IMR-90 (cell line): ENCODE data around the gene ZNF593OS. TPM values are rescaled to one million over a fixed set of nuclear protein-coding genes. Genes with fewer than 3 reads are reported as not detected.

Experiments used
- ATAC-seq: fragments of 200-7000 bp; cut with Tn5 transposase; 2 replicates; pipeline ENCODE4 v1.9.1; 2020; ENCODE audit warnings: low read depth, mild to moderate bottlenecking, moderate library complexity
- BruUV-seq: library from RNA; stranded (reverse); fragments of 400-500 nt; replicated peaks from 2 replicates; lab custom pipeline; 2021; lab: Mats Ljungman, UMichigan
- CTCF ChIA-PET: fragments of 300-600 bp; formaldehyde crosslinking; extraction: SDS; loops from one replicate; lab custom pipeline; 2021; ENCODE audit warnings: antibody characterized with exemption; lab: Yijun Ruan, JAX
- POLR2A ChIA-PET: fragments of 300-600 bp; sonication (Branson Sonifier 250); formaldehyde crosslinking; loops from one replicate; lab custom pipeline; 2022; ENCODE audit warnings: antibody characterized with exemption; ENCODE audit not compliant: unreplicated experiment; lab: Charles Lee
- DNase-seq: peaks from one replicate; pipeline ENCODE4 v3.0.0; 2013
- H2AFZ ChIP-seq: replicated peaks from 2 replicates; pipeline ENCODE3; 2013; ENCODE audit warnings: low read length, mild to moderate bottlenecking; ENCODE audit not compliant: poor library complexity
- H2AK5ac ChIP-seq: 2 replicates; pipeline ENCODE4 v1.6.1; 2013; ENCODE audit warnings: low read depth, low read length, inconsistent platforms
- H2AK9ac ChIP-seq: replicated peaks from 2 replicates; pipeline ENCODE3; 2013; ENCODE audit warnings: mild to moderate bottlenecking, low read depth, low read length, moderate library complexity; ENCODE audit not compliant: poor library complexity
- H2BK120ac ChIP-seq: 2 replicates; pipeline ENCODE4 v1.6.1; 2013; ENCODE audit warnings: low read depth, low read length, inconsistent platforms
- H2BK15ac ChIP-seq: 3 replicates; pipeline ENCODE4 v1.6.1; 2013; ENCODE audit warnings: low read depth, low read length, inconsistent platforms
- H2BK20ac ChIP-seq: 2 replicates; pipeline ENCODE4 v1.6.1; 2013; ENCODE audit warnings: low read depth, mild to moderate bottlenecking, inconsistent platforms, low read length, moderate library complexity
- H2BK5ac ChIP-seq: 2 replicates; pipeline ENCODE4 v1.6.1; 2013; ENCODE audit warnings: mild to moderate bottlenecking, low read depth, low read length, inconsistent platforms; ENCODE audit not compliant: poor library complexity, severe bottlenecking
- H3K14ac ChIP-seq: replicated peaks from 2 replicates; pipeline ENCODE4 v1.6.1; 2013; ENCODE audit warnings: low read depth, low read length, inconsistent platforms
- H3K18ac ChIP-seq: 2 replicates; pipeline ENCODE4 v1.6.1; 2013; ENCODE audit warnings: low read depth, low read length, control low read depth
- H3K23ac ChIP-seq: 2 replicates; pipeline ENCODE4 v1.6.1; 2013; ENCODE audit warnings: low read depth, low read length, inconsistent platforms
- H3K27ac ChIP-seq: 2 replicates; pipeline ENCODE4 v1.5.1; 2013; ENCODE audit warnings: mild to moderate bottlenecking, control low read depth, low read length; ENCODE audit not compliant: insufficient read depth
- H3K27me3 ChIP-seq: 2 replicates; pipeline ENCODE4 v1.6.1; 2013; ENCODE audit warnings: low read length; ENCODE audit not compliant: control insufficient read depth, insufficient read depth
- H3K36me3 ChIP-seq: 2 replicates; pipeline ENCODE4 v1.6.1; 2013; ENCODE audit warnings: low read length, mixed read lengths; ENCODE audit not compliant: control insufficient read depth, insufficient read depth
- H3K4ac ChIP-seq: 2 replicates; pipeline ENCODE4 v1.6.1; 2013; ENCODE audit warnings: low read depth, low read length, inconsistent platforms
- H3K4me1 ChIP-seq: 2 replicates; pipeline ENCODE4 v1.6.1; 2013; ENCODE audit warnings: low read length, mixed read lengths; ENCODE audit not compliant: control insufficient read depth, insufficient read depth
- H3K4me2 ChIP-seq: 2 replicates; pipeline ENCODE4 v1.6.1; 2013; ENCODE audit warnings: low read depth, mild to moderate bottlenecking, control low read depth, low read length, moderate library complexity
- H3K4me3 ChIP-seq: 2 replicates; pipeline ENCODE4 v1.5.1; 2013; ENCODE audit warnings: low read depth, mild to moderate bottlenecking, control low read depth, low read length, moderate library complexity; ENCODE audit not compliant: insufficient read depth
- H3K56ac ChIP-seq: 2 replicates; pipeline ENCODE4 v1.6.1; 2013; ENCODE audit warnings: low read length, inconsistent platforms; ENCODE audit not compliant: insufficient read depth; ENCODE audit errors: extremely low read depth
- H3K79me1 ChIP-seq, 2 experiments: 2 replicates each; pipeline ENCODE4 v1.6.1; 2013; ENCODE audit warnings: low read length in 2 of 2, inconsistent platforms in 1 of 2, low read depth in 1 of 2
- H3K9ac ChIP-seq: 2 replicates; pipeline ENCODE4 v1.6.1; 2013; ENCODE audit warnings: low read depth, low read length, control low read depth
- H3K9me1 ChIP-seq: 2 replicates; pipeline ENCODE4 v1.6.1; 2013; ENCODE audit warnings: low read length, inconsistent platforms; ENCODE audit not compliant: insufficient read depth
- H3K9me3 ChIP-seq: 2 replicates; pipeline ENCODE4 v1.6.1; 2013; ENCODE audit warnings: low read length; ENCODE audit not compliant: control insufficient read depth, insufficient read depth
- H4K20me1 ChIP-seq: 2 replicates; pipeline ENCODE4 v1.6.1; 2013; ENCODE audit warnings: low read length, inconsistent platforms; ENCODE audit not compliant: insufficient read depth
- H4K5ac ChIP-seq: 2 replicates; pipeline ENCODE4 v1.6.1; 2013; ENCODE audit warnings: mild to moderate bottlenecking, low read depth, low read length, control low read depth
- H4K8ac ChIP-seq, 2 experiments: 2 replicates each; pipeline ENCODE4 v1.6.1; 2013; ENCODE audit warnings: low read depth in 2 of 2, low read length in 2 of 2, control low read depth in 1 of 2, inconsistent platforms in 1 of 2
- H4K91ac ChIP-seq: 2 replicates; pipeline ENCODE4 v1.6.1; 2013; ENCODE audit warnings: low read depth, low read length, inconsistent platforms; ENCODE audit not compliant: insufficient read depth
- CEBPB ChIP-seq: IDR thresholded peaks from 2 replicates; pipeline ENCODE4 v1.6.1; 2012; ENCODE audit warnings: low read depth, low read length, improper control_type of control experiment
- ELK1 ChIP-seq: fragments of 150-350 bp; IDR thresholded peaks from 2 replicates; pipeline ENCODE4 v1.6.1; 2016; ENCODE audit warnings: low read depth, mild to moderate bottlenecking, low read length, moderate library complexity, borderline replicate concordance
- FOS ChIP-seq: fragments of 150-350 bp; IDR thresholded peaks from 2 replicates; pipeline ENCODE4 v1.6.1; 2016; ENCODE audit warnings: low read depth, low read length
- MAZ ChIP-seq: IDR thresholded peaks from 2 replicates; pipeline ENCODE4 v1.6.1; 2012; ENCODE audit warnings: low read depth, mild to moderate bottlenecking, low read length, improper control_type of control experiment, moderate library complexity, borderline replicate concordance
- MXI1 ChIP-seq: IDR thresholded peaks from 2 replicates; pipeline ENCODE4 v1.6.1; 2012; ENCODE audit warnings: low read depth, mild to moderate bottlenecking, low read length, moderate library complexity, borderline replicate concordance
- RAD21 ChIP-seq: IDR thresholded peaks from 2 replicates; pipeline ENCODE4 v1.6.1; 2012; ENCODE audit warnings: low read length, improper control_type of control experiment
- RCOR1 ChIP-seq: IDR thresholded peaks from 2 replicates; pipeline ENCODE4 v1.6.1; 2012; ENCODE audit warnings: mild to moderate bottlenecking, low read length, improper control_type of control experiment; ENCODE audit not compliant: insufficient replicate concordance
- RFX5 ChIP-seq: IDR thresholded peaks from 2 replicates; pipeline ENCODE4 v1.8.0; 2012; ENCODE audit warnings: low read depth, mild to moderate bottlenecking, low read length, moderate library complexity
- WGBS, 2 experiments: methylation state at CpG; one replicate each; pipeline versions ENCODE4 v1.1.5 to v1.1.7; 2013; ENCODE audit warnings: missing lambda C conversion rate in 2 of 2; ENCODE audit not compliant: insufficient read length in 1 of 2; ENCODE audit errors: extremely low coverage in 2 of 2; 5-methylcytosine and 5-hydroxymethylcytosine counted together
- dilution Hi-C: fragments of 300-500 bp; cut with HindIII; formaldehyde crosslinking; loops from one replicate; pipeline ENCODE4 v1.14.3; 2018; ENCODE audit warnings: low sequenced_read_pairs; ENCODE audit not compliant: unreplicated experiment
- in situ Hi-C: fragments of 300-500 bp; cut with MboI; formaldehyde crosslinking; loops from 3 replicates; pipeline ENCODE4 v1.14.3; 2019; ENCODE audit warnings: low sequenced_read_pairs, inconsistent platforms, mixed read lengths
- intact Hi-C: fragments of 100-400 bp; cut with micrococcal nuclease; formaldehyde crosslinking; loops from 2 replicates; pipeline ENCODE4 v1.10.0; 2022
- polyA plus RNA-seq, 3 experiments: library from polyadenylated mRNA; depleted of rRNA; stranded (reverse); fragments of >200 nt; gene quantifications; 2 replicates each; pipeline ENCODE4 v1.2.3, GENCODE V29; 2012; ENCODE audit warnings: low replicate concordance in 1 of 3
- total RNA-seq: library from RNA; depleted of rRNA; stranded (reverse); fragments of >200 nt; gene quantifications from 2 replicates; pipeline ENCODE4 v1.2.3, GENCODE V29; 2012
- TF ChIP-seq, protein P1 (sequence below): conservative IDR thresholded peaks from 2 replicates; pipeline ENCODE4 v1.5.1; 2012; ENCODE audit warnings: mild to moderate bottlenecking, low read depth, low read length, improper control_type of control experiment

ZNF593OS gene
- total and polyA plus RNA-seq, 2 of the 4 experiments (the other 2 are of a cell fraction), result not detected

DNA sequence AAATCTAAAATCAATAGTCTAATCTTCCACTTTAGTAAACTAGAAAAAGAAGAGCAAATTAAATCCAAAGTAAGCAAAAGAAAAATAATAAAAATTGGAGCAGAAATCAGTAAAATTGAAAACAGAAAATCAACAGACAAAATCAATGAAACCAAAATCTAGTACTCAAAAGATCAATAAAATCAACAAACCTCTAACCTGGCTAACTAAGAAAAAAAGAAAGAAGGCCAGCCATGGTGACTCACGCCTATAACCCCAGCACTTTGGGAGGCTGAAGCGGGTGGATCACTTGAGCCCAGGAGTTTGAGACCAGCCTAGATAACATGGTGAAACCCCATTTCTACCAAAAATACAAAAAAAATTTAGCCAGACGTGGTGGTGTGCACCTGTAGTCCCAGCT is 37.2 kb downstream of the ZNF593OS start:
- intact Hi-C loops, result no loop called here
- no peak for ATAC-seq
- no TSS peak for BruUV-seq

More for the DNA sequence above, 37.2 kb downstream of the ZNF593OS start:
- no peak overlapping the region for H4K8ac ChIP-seq
- in situ Hi-C loops (no loop called here), dilution Hi-C loops (no loop called here)
- no peak overlapping the region for H4K5ac ChIP-seq
- H3K4me3 ChIP-seq, result no peak overlapping the region
- no peak overlapping the region for H3K27ac ChIP-seq
- H3K18ac ChIP-seq, result no peak overlapping the region
- H3K36me3 ChIP-seq, result no peaks in the 10 kb centered on the region
- ChIA-PET CTCF (interaction anchor here (0.6 kb wide), 1 partner anchor 14 kb away, joined by 3 read pairs; no protein-coding TSS in a partner anchor), POLR2A (no interaction called here)
- no peak overlapping the region for H2AFZ ChIP-seq
- no CpG with 5 or more reads among the region's 3 CpGs for WGBS, 2 experiments
- no peaks in the 10 kb centered on the region for H3K4me1 ChIP-seq
- peaks cover 8% of the 10 kb centered on the region for H3K27me3 ChIP-seq
- H3K79me1 ChIP-seq, result no peaks in the 10 kb centered on the region
- no peak overlapping the region for H3K23ac ChIP-seq
- no peak overlapping the region for H2BK5ac ChIP-seq
- H2BK20ac ChIP-seq, result no peak overlapping the region
- no peak overlapping the region for H3K4me2 ChIP-seq
- no peak overlapping the region for H3K14ac ChIP-seq
- H4K20me1 ChIP-seq, result no peaks in the 10 kb centered on the region
- no peak overlapping the region for H3K9ac ChIP-seq
- no peaks in the 10 kb centered on the region for H3K9me3 ChIP-seq
- no peak overlapping the region for H3K4ac ChIP-seq
- H2AK5ac ChIP-seq, result no peak overlapping the region
- TF ChIP-seq ELK1 (no peak), RCOR1 (no peak), RAD21 (no peak), RFX5 (no peak), MAZ (no peak), MXI1 (no peak), CEBPB (no peak), FOS (no peak)
- TF ChIP-seq, protein P1, sequence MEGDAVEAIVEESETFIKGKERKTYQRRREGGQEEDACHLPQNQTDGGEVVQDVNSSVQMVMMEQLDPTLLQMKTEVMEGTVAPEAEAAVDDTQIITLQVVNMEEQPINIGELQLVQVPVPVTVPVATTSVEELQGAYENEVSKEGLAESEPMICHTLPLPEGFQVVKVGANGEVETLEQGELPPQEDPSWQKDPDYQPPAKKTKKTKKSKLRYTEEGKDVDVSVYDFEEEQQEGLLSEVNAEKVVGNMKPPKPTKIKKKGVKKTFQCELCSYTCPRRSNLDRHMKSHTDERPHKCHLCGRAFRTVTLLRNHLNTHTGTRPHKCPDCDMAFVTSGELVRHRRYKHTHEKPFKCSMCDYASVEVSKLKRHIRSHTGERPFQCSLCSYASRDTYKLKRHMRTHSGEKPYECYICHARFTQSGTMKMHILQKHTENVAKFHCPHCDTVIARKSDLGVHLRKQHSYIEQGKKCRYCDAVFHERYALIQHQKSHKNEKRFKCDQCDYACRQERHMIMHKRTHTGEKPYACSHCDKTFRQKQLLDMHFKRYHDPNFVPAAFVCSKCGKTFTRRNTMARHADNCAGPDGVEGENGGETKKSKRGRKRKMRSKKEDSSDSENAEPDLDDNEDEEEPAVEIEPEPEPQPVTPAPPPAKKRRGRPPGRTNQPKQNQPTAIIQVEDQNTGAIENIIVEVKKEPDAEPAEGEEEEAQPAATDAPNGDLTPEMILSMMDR, result no peak
- H2BK120ac ChIP-seq, result no peak overlapping the region
- no peaks in the 10 kb centered on the region for H3K9me1 ChIP-seq
- no peak overlapping the region for H4K91ac ChIP-seq
- H3K56ac ChIP-seq, result no peak overlapping the region
- no peak overlapping the region for H2AK9ac ChIP-seq
- no peak overlapping the region for H2BK15ac ChIP-seq
- DNase-seq, result no peak
